Measurements from ENCODE around the gene RPL5. TPM values are rescaled to one million over a fixed set of nuclear protein-coding genes. Genes with fewer than 3 reads are reported as not detected.

RPL5 gene
- total and polyA plus RNA-seq, 9 of the 15 experiments (the other 6 are each of a cell fraction or from before 2014, with no cell fraction given): 1,467 to 4,252 (median 2,454) TPM

- peak; percentile 25; the same call in 1 of the 2 replicates for TF ChIP-seq ERF (CRISPR knock-in tag; IDR thresholded peaks at IDR 0.05)
- TF ChIP-seq TGIF2 (CRISPR knock-in tag; IDR thresholded peaks at IDR 0.05): no peak
- no peak for TF ChIP-seq ADNP (tag; IDR thresholded peaks at IDR 0.05)
- TF ChIP-seq SRSF7 (optimal IDR thresholded peaks at IDR 0.05; ENCODE audit: low read depth, low read length): no peak
- TF ChIP-seq MEF2A (IDR thresholded peaks at IDR 0.05; ENCODE audit: control insufficient read depth, low read depth, low read length): no peak
- no peak for TF ChIP-seq PTTG1 (tag; IDR thresholded peaks at IDR 0.05; ENCODE audit: low read depth)
- peak; percentile 88 for TF ChIP-seq GTF2B (IDR thresholded peaks at IDR 0.05; ENCODE audit: extremely low read depth, insufficient read length)
- peak; percentile 59 for TF ChIP-seq ETV5 (CRISPR knock-in tag; IDR thresholded peaks at IDR 0.05; ENCODE audit: low read depth)
- peak; percentile 76 for TF ChIP-seq C11orf30 (IDR thresholded peaks at IDR 0.05; ENCODE audit: low read depth)
- no peak for TF ChIP-seq PURB (CRISPR knock-in tag; IDR thresholded peaks at IDR 0.05; ENCODE audit: low read depth)
- no peak for TF ChIP-seq RFX1 (IDR thresholded peaks at IDR 0.05)
- TF ChIP-seq, protein P1, sequence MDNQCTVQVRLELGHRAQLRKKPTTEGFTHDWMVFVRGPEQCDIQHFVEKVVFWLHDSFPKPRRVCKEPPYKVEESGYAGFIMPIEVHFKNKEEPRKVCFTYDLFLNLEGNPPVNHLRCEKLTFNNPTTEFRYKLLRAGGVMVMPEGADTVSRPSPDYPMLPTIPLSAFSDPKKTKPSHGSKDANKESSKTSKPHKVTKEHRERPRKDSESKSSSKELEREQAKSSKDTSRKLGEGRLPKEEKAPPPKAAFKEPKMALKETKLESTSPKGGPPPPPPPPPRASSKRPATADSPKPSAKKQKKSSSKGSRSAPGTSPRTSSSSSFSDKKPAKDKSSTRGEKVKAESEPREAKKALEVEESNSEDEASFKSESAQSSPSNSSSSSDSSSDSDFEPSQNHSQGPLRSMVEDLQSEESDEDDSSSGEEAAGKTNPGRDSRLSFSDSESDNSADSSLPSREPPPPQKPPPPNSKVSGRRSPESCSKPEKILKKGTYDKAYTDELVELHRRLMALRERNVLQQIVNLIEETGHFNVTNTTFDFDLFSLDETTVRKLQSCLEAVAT (IDR thresholded peaks at IDR 0.05): peak; percentile 60 to 91; a peak in 3 of 4 replicates
- no peak for TF ChIP-seq RBM17 (IDR thresholded peaks at IDR 0.05; ENCODE audit: borderline replicate concordance, low read depth, low read length)
- peak; percentile 50; the same call in 1 of the 2 replicates for TF ChIP-seq TCF3 (CRISPR knock-in tag; IDR thresholded peaks at IDR 0.05)
- no peak for TF ChIP-seq TAF15 (IDR thresholded peaks at IDR 0.05; ENCODE audit: low read depth, low read length)
- TF ChIP-seq MCM5 (IDR thresholded peaks at IDR 0.05; ENCODE audit: low read depth): no peak
- no peak for TF ChIP-seq RFX7 (CRISPR knock-in tag; IDR thresholded peaks at IDR 0.05)
- no peak for TF ChIP-seq ZNF23 (CRISPR knock-in tag; IDR thresholded peaks at IDR 0.05)
- TF ChIP-seq TAF1 (IDR thresholded peaks at IDR 0.05; ENCODE audit: control insufficient read depth, extremely low read depth, insufficient read depth, low read length, severe bottlenecking): peak; percentile 96
- TF ChIP-seq, protein P2, sequence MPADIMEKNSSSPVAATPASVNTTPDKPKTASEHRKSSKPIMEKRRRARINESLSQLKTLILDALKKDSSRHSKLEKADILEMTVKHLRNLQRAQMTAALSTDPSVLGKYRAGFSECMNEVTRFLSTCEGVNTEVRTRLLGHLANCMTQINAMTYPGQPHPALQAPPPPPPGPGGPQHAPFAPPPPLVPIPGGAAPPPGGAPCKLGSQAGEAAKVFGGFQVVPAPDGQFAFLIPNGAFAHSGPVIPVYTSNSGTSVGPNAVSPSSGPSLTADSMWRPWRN (IDR thresholded peaks at IDR 0.05; ENCODE audit: low read depth): 0 out of 2 replicates have a peak, but pooled peaks have one; percentile 12
- TF ChIP-seq, protein P3, sequence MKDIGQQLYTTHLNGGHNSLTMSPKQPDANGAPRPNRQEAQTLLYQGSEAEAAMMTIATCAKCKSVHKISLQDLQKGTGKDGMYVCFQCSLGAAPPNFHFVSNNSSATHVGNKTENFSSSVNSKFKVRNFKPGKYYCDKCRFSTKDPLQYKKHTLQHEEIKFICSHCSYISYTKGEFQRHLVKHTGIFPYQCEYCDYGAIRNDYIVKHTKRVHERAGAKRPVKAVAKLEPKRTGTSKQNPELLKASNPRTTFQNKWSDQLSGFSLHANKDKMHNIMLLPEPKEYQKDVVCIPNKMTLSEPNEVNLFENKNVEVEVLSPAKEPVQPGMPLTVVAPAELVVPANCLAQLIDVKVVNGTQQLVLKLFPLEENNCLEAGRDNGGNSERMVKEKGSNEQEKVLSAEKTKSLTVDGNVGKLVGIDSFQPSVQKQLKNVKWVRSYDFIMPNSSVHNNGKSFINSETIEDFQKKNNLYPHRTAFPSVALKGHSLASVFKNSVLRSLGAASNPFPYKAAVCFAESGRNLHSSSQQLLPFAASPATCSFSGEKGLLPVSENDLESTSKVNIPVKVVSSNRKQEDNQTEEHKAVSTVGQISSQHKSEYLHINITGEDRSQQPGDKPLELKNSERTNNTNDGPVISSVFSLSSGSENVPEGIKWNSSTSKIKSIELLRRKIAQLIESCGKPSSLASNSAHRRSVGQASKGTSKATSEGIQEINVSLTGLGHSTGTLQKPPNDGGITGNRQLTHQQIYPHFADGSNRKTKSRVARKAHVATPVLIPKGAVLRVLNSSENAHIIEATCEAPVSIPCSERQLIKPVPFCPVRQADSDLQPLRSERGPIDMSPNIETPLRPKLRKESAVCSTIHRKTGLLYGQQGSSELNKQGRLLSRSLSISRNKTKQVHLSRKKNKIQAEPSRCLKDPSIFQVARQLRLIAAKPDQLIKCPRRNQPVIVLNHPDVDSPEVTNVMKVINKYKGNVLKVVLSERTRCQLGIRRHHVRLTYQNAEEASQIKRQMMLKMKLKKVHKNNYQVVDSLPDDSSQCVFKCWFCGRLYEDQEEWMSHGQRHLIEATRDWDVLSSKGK (CRISPR knock-in tag; IDR thresholded peaks at IDR 0.05): no peak
- TF ChIP-seq ASH1L (IDR thresholded peaks at IDR 0.05; ENCODE audit: borderline replicate concordance, low read depth, partially characterized antibody): peak; percentile 8
- TF ChIP-seq TFAM (CRISPR knock-in tag; conservative IDR thresholded peaks at IDR 0.05): no peak
These were observed at the start of gene RPL5 (continued) for GRCh38 chr1:92831762-92832536.

Data from K562 (cell line).